Measurements from ENCODE around the gene CYP46A1.

GRCh38 chr14:99689266-99690236 is 5.5 kb downstream of the CYP46A1 start:
- TF ChIP-seq, protein P1, sequence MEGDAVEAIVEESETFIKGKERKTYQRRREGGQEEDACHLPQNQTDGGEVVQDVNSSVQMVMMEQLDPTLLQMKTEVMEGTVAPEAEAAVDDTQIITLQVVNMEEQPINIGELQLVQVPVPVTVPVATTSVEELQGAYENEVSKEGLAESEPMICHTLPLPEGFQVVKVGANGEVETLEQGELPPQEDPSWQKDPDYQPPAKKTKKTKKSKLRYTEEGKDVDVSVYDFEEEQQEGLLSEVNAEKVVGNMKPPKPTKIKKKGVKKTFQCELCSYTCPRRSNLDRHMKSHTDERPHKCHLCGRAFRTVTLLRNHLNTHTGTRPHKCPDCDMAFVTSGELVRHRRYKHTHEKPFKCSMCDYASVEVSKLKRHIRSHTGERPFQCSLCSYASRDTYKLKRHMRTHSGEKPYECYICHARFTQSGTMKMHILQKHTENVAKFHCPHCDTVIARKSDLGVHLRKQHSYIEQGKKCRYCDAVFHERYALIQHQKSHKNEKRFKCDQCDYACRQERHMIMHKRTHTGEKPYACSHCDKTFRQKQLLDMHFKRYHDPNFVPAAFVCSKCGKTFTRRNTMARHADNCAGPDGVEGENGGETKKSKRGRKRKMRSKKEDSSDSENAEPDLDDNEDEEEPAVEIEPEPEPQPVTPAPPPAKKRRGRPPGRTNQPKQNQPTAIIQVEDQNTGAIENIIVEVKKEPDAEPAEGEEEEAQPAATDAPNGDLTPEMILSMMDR (IDR thresholded peaks at IDR 0.05 in 4 of 5, conservative IDR thresholded peaks at IDR 0.05 in 1 of 5), result no peak
- no peak for TF ChIP-seq POLR2A (IDR thresholded peaks at IDR 0.05)
